HG02678 (cell line): Measurements from ENCODE around the gene SLC25A3.

Experiments used
- ATAC-seq: cut with Tn5 transposase; IDR thresholded peaks from one replicate; pipeline ENCODE4 v1.9.1; 2021; ENCODE audit warnings: mild to moderate bottlenecking, moderate library complexity; ENCODE audit not compliant: unreplicated experiment

Gene SLC25A3

DNA sequence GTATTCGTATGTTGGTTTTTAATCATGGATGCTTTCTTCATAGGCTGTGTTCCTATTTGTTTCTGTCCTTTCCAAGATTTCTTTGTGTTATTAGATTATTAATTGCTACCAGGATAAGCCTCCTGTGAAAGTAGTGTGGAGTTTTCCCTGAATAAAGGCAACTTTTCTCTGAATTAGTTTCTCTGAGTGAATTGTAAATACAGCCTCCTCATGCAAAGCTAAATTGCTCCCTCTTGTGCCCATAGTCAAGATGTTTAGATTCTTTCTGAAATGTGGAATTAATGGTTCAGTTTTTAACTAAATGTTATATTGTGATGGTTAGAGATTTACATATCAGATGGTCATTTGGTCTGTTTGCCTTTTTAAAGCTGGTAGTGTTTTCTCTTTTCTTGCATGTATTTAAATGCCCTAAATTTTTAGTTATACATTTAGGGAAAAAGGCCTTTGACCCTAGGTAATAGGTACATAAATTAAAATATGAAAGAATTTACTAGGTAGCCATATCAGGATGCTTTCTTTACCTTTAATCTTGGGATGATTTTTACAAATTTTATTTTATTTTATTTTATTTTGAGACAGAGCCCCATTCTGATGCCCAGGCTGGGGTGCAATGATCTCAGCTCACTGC, 60.5 kb downstream of the SLC25A3 start:
- peak; percentile 52 for ATAC-seq
